Neuronal stem cell (in vitro differentiated cells): Measurements from ENCODE around the gene MLLT10.
"Not testable (repeated sequence)": the region's sequence is repeated elsewhere in the genome, so short reads cannot be mapped to it uniquely, and the experiment has no call there.

Source experiments
- DNase-seq: peaks from one replicate; pipeline ENCODE4 v3.0.0-alpha.2; 2013; ENCODE audit warnings: low spot score
- H2AFZ ChIP-seq: one replicate; pipeline ENCODE4 v1.6.1; 2013; ENCODE audit warnings: mild to moderate bottlenecking, low read length, inconsistent platforms
- H2AK5ac ChIP-seq: 2 replicates; pipeline ENCODE4 v1.6.1; 2013; ENCODE audit warnings: low read depth, mild to moderate bottlenecking, inconsistent platforms, low read length, moderate library complexity, mixed read lengths
- H2BK120ac ChIP-seq: 2 replicates; pipeline ENCODE4 v1.6.1; 2013; ENCODE audit warnings: low read depth, mild to moderate bottlenecking, inconsistent platforms, low read length, moderate library complexity, mixed read lengths
- H2BK12ac ChIP-seq: one replicate; pipeline ENCODE4 v1.6.1; 2013; ENCODE audit warnings: low read length, inconsistent platforms
- H2BK15ac ChIP-seq: 2 replicates; pipeline ENCODE4 v1.6.1; 2013; ENCODE audit warnings: mild to moderate bottlenecking, low read length, inconsistent platforms, mixed read lengths
- H2BK5ac ChIP-seq: one replicate; pipeline ENCODE4 v1.6.1; 2013; ENCODE audit warnings: inconsistent platforms, mild to moderate bottlenecking, low read length, moderate library complexity
- H3K14ac ChIP-seq: one replicate; pipeline ENCODE4 v1.6.1; 2013; ENCODE audit warnings: low read length, inconsistent platforms
- H3K18ac ChIP-seq: 2 replicates; pipeline ENCODE4 v1.6.1; 2013; ENCODE audit warnings: low read length, inconsistent platforms
- H3K23ac ChIP-seq: 2 replicates; pipeline ENCODE4 v1.6.1; 2013; ENCODE audit warnings: low read depth, mild to moderate bottlenecking, mixed read lengths, low read length, inconsistent platforms; ENCODE audit not compliant: poor library complexity
- H3K27ac ChIP-seq: replicated peaks from 3 replicates; pipeline ENCODE4 v1.5.1; 2013; ENCODE audit warnings: low read length, inconsistent platforms
- H3K27me3 ChIP-seq, 3 experiments: 2 replicates each; pipeline ENCODE4 v1.6.1; 2013; ENCODE audit warnings: low read length in 3 of 3, mild to moderate bottlenecking in 2 of 3, inconsistent platforms in 1 of 3, low read depth in 1 of 3, mixed read lengths in 1 of 3, moderate library complexity in 1 of 3; ENCODE audit not compliant: control insufficient read depth in 3 of 3, insufficient read depth in 3 of 3
- H3K36me3 ChIP-seq, 2 donors: replicated peaks in 1 of 2; 2 replicates each; pipeline ENCODE4 v1.6.1; 2013; ENCODE audit warnings: low read length in 2 of 2; ENCODE audit not compliant: control insufficient read depth in 2 of 2, insufficient read depth in 2 of 2
- H3K4ac ChIP-seq: 2 replicates; pipeline ENCODE4 v1.6.1; 2013; ENCODE audit warnings: inconsistent platforms, mild to moderate bottlenecking, low read length, moderate library complexity
- H3K4me1 ChIP-seq, 2 donors: 1 replicate in 1 of 2; 2 replicates in 1 of 2; pipeline ENCODE4 v1.6.1; 2013; ENCODE audit warnings: low read length in 2 of 2, low read depth in 1 of 2; ENCODE audit not compliant: control insufficient read depth in 2 of 2, insufficient read depth in 1 of 2
- H3K4me2 ChIP-seq: one replicate; pipeline ENCODE4 v1.6.1; 2013; ENCODE audit warnings: mild to moderate bottlenecking, low read length, inconsistent platforms; ENCODE audit not compliant: insufficient read depth, poor library complexity, severe bottlenecking
- H3K4me3 ChIP-seq, 2 donors: 2 replicates each; pipeline ENCODE4 v1.5.1; 2013; ENCODE audit warnings: low read length in 2 of 2, mild to moderate bottlenecking in 2 of 2, inconsistent platforms in 1 of 2, moderate library complexity in 1 of 2
- H3K79me1 ChIP-seq: one replicate; pipeline ENCODE4 v1.6.1; 2013; ENCODE audit warnings: low read depth, mild to moderate bottlenecking, inconsistent platforms, low read length, moderate library complexity
- H3K9ac ChIP-seq: one replicate; pipeline ENCODE4 v1.6.1; 2013; ENCODE audit warnings: mild to moderate bottlenecking, low read depth, low read length, inconsistent platforms; ENCODE audit not compliant: poor library complexity
- H3K9me3 ChIP-seq, 2 donors: replicated peaks in 1 of 2; 2 replicates each; pipeline versions ENCODE3 to v1.6.1; 2013; ENCODE audit warnings: low read length in 2 of 2, mild to moderate bottlenecking in 2 of 2, inconsistent platforms in 1 of 2, low read depth in 1 of 2, mixed read lengths in 1 of 2, moderate library complexity in 1 of 2; ENCODE audit not compliant: control insufficient read depth in 2 of 2, insufficient read depth in 1 of 2
- H4K8ac ChIP-seq: one replicate; pipeline ENCODE4 v1.6.1; 2013; ENCODE audit warnings: low read depth, mild to moderate bottlenecking, inconsistent platforms, low read length, moderate library complexity
- H4K91ac ChIP-seq: one replicate; pipeline ENCODE4 v1.6.1; 2013; ENCODE audit warnings: low read length, low read depth, mild to moderate bottlenecking, inconsistent platforms; ENCODE audit not compliant: poor library complexity
- WGBS, 2 donors: extraction: QIAGEN DNeasy Blood & Tissue Kit; methylation state at CpG; one replicate each; pipeline ENCODE4 v1.1.7; 2013; ENCODE audit warnings: missing lambda C conversion rate in 2 of 2, mixed read lengths in 1 of 2; ENCODE audit not compliant: insufficient read length in 2 of 2, insufficient replicate concordance in 1 of 2; ENCODE audit errors: extremely low coverage in 2 of 2; 5-methylcytosine and 5-hydroxymethylcytosine counted together

MLLT10 gene

DNA sequence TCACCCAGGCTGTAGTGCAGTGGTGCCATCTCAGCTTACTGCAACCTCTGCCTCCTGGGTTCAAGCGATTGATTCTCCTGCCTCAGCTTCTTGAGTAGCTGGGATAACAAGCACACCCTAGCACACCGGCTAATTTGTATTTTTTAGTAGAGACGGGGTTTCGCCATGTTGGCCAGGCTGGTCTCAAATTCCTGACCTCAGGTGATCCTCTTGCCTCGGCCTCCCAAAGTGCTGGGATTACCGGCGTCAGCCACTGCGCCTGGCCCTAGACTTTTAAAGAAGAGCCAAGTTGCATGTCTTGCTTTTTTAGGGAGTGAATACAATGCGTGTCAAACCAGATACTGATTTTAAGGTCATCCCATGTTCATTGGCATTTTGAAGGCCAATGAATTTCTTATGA lies 1.9 kb downstream of the MLLT10 start:
- not testable (repeated sequence) for H2BK15ac ChIP-seq, H3K9ac ChIP-seq, H2BK5ac ChIP-seq, H3K27ac ChIP-seq, H3K79me1 ChIP-seq, H4K8ac ChIP-seq, H3K4me2 ChIP-seq, H2BK120ac ChIP-seq, H2AK5ac ChIP-seq, H3K23ac ChIP-seq, DNase-seq, H3K27me3 ChIP-seq, H3K18ac ChIP-seq, H2AFZ ChIP-seq, H4K91ac ChIP-seq, H3K14ac ChIP-seq, H3K9me3 ChIP-seq, H3K4ac ChIP-seq, H2BK12ac ChIP-seq
- Histone ChIP-seq H3K4me1 (peaks cover 3 to 18% of the 10 kb centered on the region in 2 donors), H3K36me3 (peaks cover 8 to 51% of the 10 kb centered on the region in 2 donors), H3K4me3 (peak overlapping the region in 1 of 2 donors; percentile 95)
- whole genome bisulfite sequencing, 2 donors: no CpG with 5 or more reads among the region's 9 CpGs

DNA sequence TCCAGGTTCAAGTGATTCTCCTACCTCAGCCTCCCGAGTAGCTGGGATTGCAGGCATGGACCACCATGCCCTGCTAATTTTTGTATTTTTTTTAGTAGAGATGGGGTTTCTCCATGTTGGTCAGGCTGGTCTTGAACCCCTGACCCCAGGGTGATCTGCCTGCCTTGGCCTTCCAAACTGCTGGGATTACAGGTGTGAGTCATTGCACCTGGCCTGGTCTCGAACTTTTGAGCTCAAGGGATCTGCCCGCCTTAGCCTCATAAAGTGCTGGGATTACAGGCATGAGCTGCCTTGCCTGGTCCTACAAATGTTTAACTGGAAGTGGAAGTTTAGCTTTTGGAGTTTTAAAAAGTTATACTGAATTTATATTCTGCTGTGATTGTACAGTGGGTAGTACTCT lies 2.8 kb downstream of the MLLT10 start:
- H3K9me3 ChIP-seq: no peaks in the 10 kb centered on the region
- no peak overlapping the region for H4K8ac ChIP-seq
- no peak overlapping the region for H3K9ac ChIP-seq
- H2BK5ac ChIP-seq: no peak overlapping the region
- H3K27ac ChIP-seq: no peak overlapping the region
- no peak overlapping the region for H2BK120ac ChIP-seq
- peaks cover 11% of the 10 kb centered on the region for H3K79me1 ChIP-seq
- no peak overlapping the region for H3K14ac ChIP-seq
- no peak overlapping the region for H3K23ac ChIP-seq
- H4K91ac ChIP-seq: no peak overlapping the region
- H2BK15ac ChIP-seq: no peak overlapping the region
- no peak overlapping the region for H2AK5ac ChIP-seq
- H2BK12ac ChIP-seq: no peak overlapping the region
- no peak overlapping the region for H2AFZ ChIP-seq
- no peak for DNase-seq
- WGBS, 2 donors: no CpG with 5 or more reads among the region's 3 CpGs
- no peak overlapping the region for H3K4me3 ChIP-seq
- peaks cover 3 to 14% of the 10 kb centered on the region in 2 donors for H3K4me1 ChIP-seq
- no peak overlapping the region for H3K4ac ChIP-seq
- H3K4me2 ChIP-seq: no peak overlapping the region
- peaks cover 12 to 60% of the 10 kb centered on the region in 2 donors for H3K36me3 ChIP-seq
- H3K27me3 ChIP-seq: no peaks in the 10 kb centered on the region
- no peak overlapping the region for H3K18ac ChIP-seq

DNA sequence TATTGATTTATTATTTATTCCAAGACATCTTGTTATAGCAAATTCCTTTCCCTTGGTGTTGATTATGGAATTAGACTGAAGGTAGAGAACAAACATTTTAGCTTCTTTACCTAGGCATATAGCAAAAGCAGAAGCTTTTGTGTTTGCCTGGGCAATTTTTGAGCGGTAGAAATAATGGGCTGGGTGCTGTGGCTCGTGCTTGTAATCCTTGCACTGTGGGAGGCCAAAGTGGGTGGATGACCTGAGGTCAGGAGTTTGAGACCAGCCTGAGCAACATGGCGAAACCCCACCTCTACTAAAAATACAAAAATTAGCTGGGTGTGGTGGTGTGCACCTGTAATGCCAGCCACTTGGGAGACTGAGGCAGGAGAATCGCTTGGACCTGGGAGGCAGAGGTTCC lies 6.7 kb downstream of the MLLT10 start:
- not testable (repeated sequence) for H2AFZ ChIP-seq, H2BK15ac ChIP-seq, H3K18ac ChIP-seq, H4K91ac ChIP-seq, H2BK5ac ChIP-seq, H2AK5ac ChIP-seq, H3K27me3 ChIP-seq, H3K14ac ChIP-seq, H2BK120ac ChIP-seq, H2BK12ac ChIP-seq, H3K23ac ChIP-seq, DNase-seq, H4K8ac ChIP-seq, H3K79me1 ChIP-seq, H3K4me2 ChIP-seq, H3K27ac ChIP-seq, H3K4me1 ChIP-seq, H3K9ac ChIP-seq, H3K4ac ChIP-seq, H3K4me3 ChIP-seq
- whole genome bisulfite sequencing, 2 donors: no CpG with 5 or more reads among the region's 4 CpGs
- Histone ChIP-seq H3K36me3 (peaks cover 25 to 99% of the 10 kb centered on the region in 2 donors), H3K9me3 (peaks cover 0 to 11% of the 10 kb centered on the region in 2 donors)

DNA sequence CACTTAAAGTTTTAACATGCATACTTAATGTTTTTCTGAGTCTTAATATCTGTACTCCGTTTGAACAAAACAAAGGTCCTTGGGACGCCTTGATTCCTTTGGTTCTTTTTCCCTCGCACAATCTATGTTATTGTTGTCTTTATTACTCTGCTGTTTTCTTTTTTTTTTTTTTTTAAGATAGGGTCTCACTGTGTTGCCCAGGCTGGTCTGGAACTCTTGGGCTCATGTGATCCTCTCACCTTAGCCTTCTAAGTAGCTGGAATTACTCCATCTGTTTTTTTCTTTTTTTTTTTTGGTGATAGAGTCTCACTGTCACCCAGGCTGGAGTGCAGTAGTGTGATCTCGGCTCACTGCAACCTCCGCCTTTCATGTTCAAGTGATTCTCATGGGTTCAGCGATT lies 13.2 kb downstream of the MLLT10 start:
- no peak for DNase-seq
- H3K79me1 ChIP-seq: peaks cover 4% of the 10 kb centered on the region
- no peak overlapping the region for H3K4me2 ChIP-seq
- H3K4me3 ChIP-seq: no peak overlapping the region
- H3K4me1 ChIP-seq: no peaks in the 10 kb centered on the region
- H2BK15ac ChIP-seq: no peak overlapping the region
- H3K4ac ChIP-seq: no peak overlapping the region
- H2AFZ ChIP-seq: no peak overlapping the region
- peaks cover 0 to 13% of the 10 kb centered on the region in 2 donors for H3K9me3 ChIP-seq
- no peak overlapping the region for H2BK12ac ChIP-seq
- H2AK5ac ChIP-seq: no peak overlapping the region
- peaks cover 17 to 99% of the 10 kb centered on the region in 2 donors for H3K36me3 ChIP-seq
- no peaks in the 10 kb centered on the region for H3K27me3 ChIP-seq
- WGBS, 2 donors: no CpG with 5 or more reads among the region's 6 CpGs
- H3K14ac ChIP-seq: no peak overlapping the region
- no peak overlapping the region for H2BK5ac ChIP-seq
- H3K18ac ChIP-seq: no peak overlapping the region
- H4K91ac ChIP-seq: no peak overlapping the region
- H3K23ac ChIP-seq: no peak overlapping the region
- no peak overlapping the region for H3K9ac ChIP-seq
- H4K8ac ChIP-seq: no peak overlapping the region
- H2BK120ac ChIP-seq: no peak overlapping the region
- H3K27ac ChIP-seq: no peak overlapping the region
